K562 (cell line): ENCODE data around the gene YIPF1. TPM values are rescaled to one million over a fixed set of nuclear protein-coding genes. Genes with fewer than 3 reads are reported as not detected.

Experiments
- ATAC-seq: fragments of 200-7000 bp; cut with Tn5 transposase; 3 replicates; pipeline ENCODE4 v1.9.1; 2020; ENCODE audit warnings: moderate library complexity
- BruUV-seq: library from RNA; stranded (reverse); fragments of 400-500 nt; replicated peaks from 2 replicates; lab custom pipeline; 2021; lab: Mats Ljungman, UMichigan
- CTCF ChIA-PET: fragments of 300-600 bp; formaldehyde crosslinking; extraction: SDS; loops from one replicate; lab custom pipeline; 2021; ENCODE audit warnings: low intra/inter-chr PET ratio; lab: Yijun Ruan, JAX
- POLR2A ChIA-PET: fragments of 300-600, 350-650 bp; sonication (Branson Sonifier 250); formaldehyde crosslinking; extraction: SDS; loops from one replicate; lab custom pipeline; 2021; ENCODE audit warnings: antibody characterized with exemption, inconsistent platforms; lab: Yijun Ruan, JAX
- DNase-seq, 4 experiments: peaks; one replicate each; pipeline versions ENCODE4 v3.0.0 to v3.0.0-alpha.2; 2011 to 2018; ENCODE audit warnings: low spot score in 3 of 4, mixed read lengths in 3 of 4; ENCODE audit errors: extremely low read depth in 1 of 4
- FAIRE-seq: peaks from 2 replicates; lab custom pipeline; 2011; peaks lifted over from hg19 to GRCh38; lab: Jason Lieb, UNC
- H2AFZ ChIP-seq: 2 replicates; pipeline ENCODE4 v1.6.0; 2011; ENCODE audit warnings: low read depth, low read length, control low read depth, inconsistent platforms
- H3K27ac ChIP-seq: fragments of 200-600 bp; 3 replicates; pipeline ENCODE4 v1.8.0; 2011; ENCODE audit warnings: low read depth, mild to moderate bottlenecking, control low read depth, inconsistent platforms, low read length, moderate library complexity, mixed read lengths; ENCODE audit errors: extremely low read depth
- H3K27me3 ChIP-seq, 2 experiments: fragments of 300-600 bp in 1 of 2; 2 replicates in 1 of 2; 3 replicates in 1 of 2; pipeline versions ENCODE4 v1.6.0 to v1.8.0; 2011; ENCODE audit warnings: inconsistent platforms in 2 of 2, low read length in 2 of 2, mild to moderate bottlenecking in 1 of 2, mixed read lengths in 1 of 2, moderate library complexity in 1 of 2; ENCODE audit not compliant: control insufficient read depth in 2 of 2, insufficient read depth in 2 of 2
- H3K36me3 ChIP-seq: fragments of 300-600 bp; 3 replicates; pipeline ENCODE4 v1.8.0; 2011; ENCODE audit warnings: mild to moderate bottlenecking, low read length, inconsistent platforms; ENCODE audit not compliant: control insufficient read depth, insufficient read depth
- H3K4me1 ChIP-seq, 2 experiments: fragments of 200-600 bp in 1 of 2; replicated peaks in 1 of 2; 2 replicates in 1 of 2; 3 replicates in 1 of 2; pipeline versions ENCODE4 v1.5.1 to v1.8.0; 2011; ENCODE audit warnings: inconsistent platforms in 2 of 2, low read length in 2 of 2, mild to moderate bottlenecking in 1 of 2, mixed read lengths in 1 of 2, moderate library complexity in 1 of 2; ENCODE audit not compliant: control insufficient read depth in 2 of 2, insufficient read depth in 2 of 2
- H3K4me2 ChIP-seq: 2 replicates; pipeline ENCODE4 v1.6.1; 2011; ENCODE audit warnings: low read length, control low read depth, inconsistent platforms, mixed read lengths; ENCODE audit not compliant: insufficient read depth
- H3K4me3 ChIP-seq: fragments of 200-600 bp; sonication (generic), shearing (Covaris generic); 2 replicates; pipeline ENCODE4 v1.5.1; 2016; ENCODE audit warnings: control low read depth, inconsistent platforms
- H3K79me2 ChIP-seq: fragments of 200-600 bp; 3 replicates; pipeline ENCODE4 v1.8.0; 2011; ENCODE audit warnings: low read length, inconsistent platforms; ENCODE audit not compliant: control insufficient read depth, insufficient read depth
- H3K9ac ChIP-seq, 2 experiments: 2 replicates each; pipeline versions ENCODE4 v1.6.0 to v1.6.1; 2011; ENCODE audit warnings: low read depth in 2 of 2, low read length in 2 of 2, control low read depth in 1 of 2, inconsistent platforms in 1 of 2, mild to moderate bottlenecking in 1 of 2, mixed read lengths in 1 of 2; ENCODE audit not compliant: insufficient read depth in 1 of 2
- H3K9me1 ChIP-seq: one replicate; pipeline ENCODE4 v1.6.0; 2011; ENCODE audit warnings: inconsistent platforms, mild to moderate bottlenecking, low read length, moderate library complexity; ENCODE audit not compliant: control insufficient read depth, insufficient read depth
- H3K9me3 ChIP-seq: replicated peaks from 2 replicates; pipeline ENCODE4 v1.5.1; 2011; ENCODE audit warnings: low read depth, low read length, inconsistent platforms; ENCODE audit not compliant: control insufficient read depth, insufficient read depth
- H4K20me1 ChIP-seq: replicated peaks from 2 replicates; pipeline ENCODE4 v1.6.1; 2011; ENCODE audit warnings: low read length, inconsistent platforms, mixed read lengths; ENCODE audit not compliant: control insufficient read depth, insufficient read depth
- BRCA1 ChIP-seq, 2 experiments: fragments of 450-650 bp in 1 of 2; sonication (generic) in 1 of 2; formaldehyde crosslinking in 1 of 2; IDR thresholded peaks; 2 replicates each; pipeline versions ENCODE4 v1.5.0 to v1.6.1; 2017 to 2020; ENCODE audit warnings: mild to moderate bottlenecking in 1 of 2, missing genetic modification reagents in 1 of 2
- DPF2 ChIP-seq: fragments of 450-650 bp; IDR thresholded peaks from 2 replicates; pipeline ENCODE4 v1.6.1; 2016
- HNRNPUL1 ChIP-seq: fragments of 200-400 bp; formaldehyde crosslinking; IDR thresholded peaks from 2 replicates; pipeline ENCODE4 v1.6.1; 2017; ENCODE audit warnings: low read length
- KDM4B ChIP-seq, 2 experiments: fragments of 450-650 bp in 1 of 2; sonication (generic) in 1 of 2; IDR thresholded peaks; 2 replicates each; pipeline ENCODE4 v1.6.1; 2016 to 2017; ENCODE audit warnings: borderline replicate concordance in 2 of 2, antibody characterized with exemption in 1 of 2, low read depth in 1 of 2, mild to moderate bottlenecking in 1 of 2
- KHSRP ChIP-seq: fragments of 450-650 bp; IDR thresholded peaks from 2 replicates; pipeline ENCODE4 v1.6.1; 2017
- MECOM ChIP-seq: fragments of 250-450 bp; sonication (Bioruptor Pico); IDR thresholded peaks from 2 replicates; pipeline ENCODE4 v1.8.0; 2022; ENCODE audit warnings: inconsistent platforms
- NFXL1 ChIP-seq: fragments of 450-650 bp; formaldehyde crosslinking; IDR thresholded peaks from 2 replicates; pipeline ENCODE4 v1.4.0; 2021; ENCODE audit warnings: mild to moderate bottlenecking
- SETDB1 ChIP-seq: IDR thresholded peaks from one replicate; pipeline ENCODE4 v1.6.1; 2012; ENCODE audit warnings: low read length, control low read depth, inconsistent platforms
- TAF9B ChIP-seq: fragments of 450-650 bp; IDR thresholded peaks from 2 replicates; pipeline ENCODE4 v1.6.1; 2018; ENCODE audit warnings: mild to moderate bottlenecking; ENCODE audit not compliant: partially characterized antibody
- U2AF1 ChIP-seq: fragments of 200-400 bp; formaldehyde crosslinking; optimal IDR thresholded peaks from 2 replicates; pipeline ENCODE3; 2017; ENCODE audit warnings: mild to moderate bottlenecking, low read depth, low read length, moderate library complexity
- ZNF431 ChIP-seq: sonication (generic); formaldehyde crosslinking; IDR thresholded peaks from 2 replicates; pipeline ENCODE4 v1.8.0; 2022; ENCODE audit warnings: mild to moderate bottlenecking, missing genetic modification reagents
- ZNF436 ChIP-seq: fragments of 250-450, 450-650 bp; sonication (Bioruptor Pico); formaldehyde crosslinking; IDR thresholded peaks from 2 replicates; pipeline ENCODE4 v1.7.0; 2020; ENCODE audit warnings: mild to moderate bottlenecking
- ZNF717 ChIP-seq: fragments of 250-450 bp; sonication (Bioruptor Pico); IDR thresholded peaks from 2 replicates; pipeline ENCODE4 v1.5.0; 2021
- WGBS: fragments of 100-300 bp; shearing (Covaris generic); methylation state at CpG from one replicate; pipeline ENCODE4 v1.1.6; 2016; ENCODE audit warnings: low coverage, mixed read lengths; ENCODE audit not compliant: insufficient coverage; ENCODE audit errors: missing lambda C conversion rate; 5-methylcytosine and 5-hydroxymethylcytosine counted together
- in situ Hi-C: fragments of 300-500 bp; cut with MboI; formaldehyde crosslinking; loops from 4 replicates; pipeline ENCODE4 v1.15.0; 2018; ENCODE audit warnings: inconsistent platforms, mixed read lengths
- intact Hi-C: fragments of 100-400 bp; cut with micrococcal nuclease; formaldehyde crosslinking; loops from 2 replicates; pipeline ENCODE4 v1.14.2; 2022
- polyA plus RNA-seq, 8 experiments: library from polyadenylated mRNA; depleted of rRNA in 4 of 8; stranded (reverse) in 5 of 8; unstranded in 3 of 8; fragments of >200 nt; fragmentation: Nextera tagmentation in 2 of 8; fragmentation: Illumina TruSeq in 1 of 8; extraction: Ambion mirVana in 2 of 8; extraction: Trizol in 1 of 8; gene quantifications; 2 replicates each; pipeline versions ENCODE4 v1.2.1 to v1.2.3, GENCODE V29; 2011 to 2014; ENCODE audit warnings: inconsistent platforms in 1 of 8, missing spikeins in 1 of 8
- total RNA-seq, 7 experiments: library from RNA; depleted of rRNA in 6 of 7; stranded (reverse); fragments of >200 nt in 6 of 7; fragmentation: Illumina TruSeq in 2 of 7; extraction: Trizol in 2 of 7; gene quantifications; 2 replicates each; pipeline versions ENCODE4 v1.2.1 to v1.2.3, GENCODE V29; 2011 to 2021; ENCODE audit warnings: low replicate concordance in 1 of 7
- TF ChIP-seq, protein P1 (sequence below): fragments of 450-650 bp; IDR thresholded peaks from 2 replicates; pipeline ENCODE4 v1.6.1; 2017; ENCODE audit warnings: antibody characterized with exemption, mild to moderate bottlenecking
- TF ChIP-seq, protein P2 (sequence below): fragments of 450-650 bp; IDR thresholded peaks from 2 replicates; pipeline ENCODE4 v1.6.1; 2014; ENCODE audit warnings: low read depth, mild to moderate bottlenecking, moderate library complexity, borderline replicate concordance
- TF ChIP-seq, protein P3 (sequence below): fragments of 250-450 bp; sonication (Bioruptor Pico); IDR thresholded peaks from 2 replicates; pipeline ENCODE4 v1.8.0; 2022; ENCODE audit warnings: inconsistent platforms

The YIPF1 gene
- total and polyA plus RNA-seq, 9 of the 15 experiments (the other 6 are each of a cell fraction or from before 2014, with no cell fraction given): 11.5 to 37.5 (median 19.2) TPM

DNA sequence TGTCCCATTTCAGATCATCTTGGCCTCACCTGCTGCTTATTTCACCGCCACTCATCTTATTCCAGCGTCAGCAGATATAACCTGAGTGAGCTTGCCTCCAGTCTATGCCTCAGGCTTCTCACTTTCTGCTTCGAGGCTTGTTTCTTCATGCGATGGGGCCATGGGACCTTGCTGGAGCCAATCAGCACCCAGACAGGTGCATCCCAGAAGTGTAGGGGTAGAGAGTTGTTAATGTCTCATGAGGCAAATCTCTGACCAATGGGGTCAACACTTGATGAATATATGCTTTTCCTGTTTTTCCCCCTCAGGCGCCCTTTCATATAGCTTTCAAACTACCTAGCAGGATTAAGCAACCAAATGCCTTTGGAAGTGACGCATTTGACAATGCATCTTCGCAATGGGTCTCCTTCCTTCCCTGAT is 935 bp upstream of the YIPF1 start:
- no peaks in the 10 kb centered on the region for H3K9me3 ChIP-seq
- FAIRE-seq: no peak
- WGBS: 60% methylated on average over 7 of the region's 7 CpGs
- peak overlapping the region; percentile 99 for H3K4me2 ChIP-seq
- H3K9me1 ChIP-seq: no peaks in the 10 kb centered on the region
- CTCF ChIA-PET: no interaction called here
- H3K9ac ChIP-seq: peak overlapping the region; percentile 73 to 74; a peak in 3 of 4 replicates
- H3K36me3 ChIP-seq: no peaks in the 10 kb centered on the region
- BruUV-seq: no TSS peak
- peak overlapping the region; percentile 86 for H2AFZ ChIP-seq
- H3K4me3 ChIP-seq: no peak overlapping the region
- POLR2A ChIA-PET: interaction anchor here (0.7 to 1.4 kb wide), 5 partner anchors 11 to 54 kb away, joined by 3 to 9 read pairs (median 4); partner anchors contain the start of gene IFT25
- intact Hi-C loops (no loop called here), in situ Hi-C loops (no loop called here)
- DNase-seq: no peak
- H4K20me1 ChIP-seq: no peaks in the 10 kb centered on the region
- ATAC-seq: no peak
- no peaks in the 10 kb centered on the region; a peak in 1 of 5 replicates for H3K27me3 ChIP-seq
- H3K79me2 ChIP-seq: 0 out of 3 replicates have a peak, but pooled peaks cover 2% of the 10 kb centered on the region
- peak overlapping the region; percentile 42; the same call in 1 of the 3 replicates for H3K27ac ChIP-seq
- peaks cover 15 to 24% of the 10 kb centered on the region in 2 experiments; a peak in 4 of 5 replicates for H3K4me1 ChIP-seq
- TF ChIP-seq, protein P1, sequence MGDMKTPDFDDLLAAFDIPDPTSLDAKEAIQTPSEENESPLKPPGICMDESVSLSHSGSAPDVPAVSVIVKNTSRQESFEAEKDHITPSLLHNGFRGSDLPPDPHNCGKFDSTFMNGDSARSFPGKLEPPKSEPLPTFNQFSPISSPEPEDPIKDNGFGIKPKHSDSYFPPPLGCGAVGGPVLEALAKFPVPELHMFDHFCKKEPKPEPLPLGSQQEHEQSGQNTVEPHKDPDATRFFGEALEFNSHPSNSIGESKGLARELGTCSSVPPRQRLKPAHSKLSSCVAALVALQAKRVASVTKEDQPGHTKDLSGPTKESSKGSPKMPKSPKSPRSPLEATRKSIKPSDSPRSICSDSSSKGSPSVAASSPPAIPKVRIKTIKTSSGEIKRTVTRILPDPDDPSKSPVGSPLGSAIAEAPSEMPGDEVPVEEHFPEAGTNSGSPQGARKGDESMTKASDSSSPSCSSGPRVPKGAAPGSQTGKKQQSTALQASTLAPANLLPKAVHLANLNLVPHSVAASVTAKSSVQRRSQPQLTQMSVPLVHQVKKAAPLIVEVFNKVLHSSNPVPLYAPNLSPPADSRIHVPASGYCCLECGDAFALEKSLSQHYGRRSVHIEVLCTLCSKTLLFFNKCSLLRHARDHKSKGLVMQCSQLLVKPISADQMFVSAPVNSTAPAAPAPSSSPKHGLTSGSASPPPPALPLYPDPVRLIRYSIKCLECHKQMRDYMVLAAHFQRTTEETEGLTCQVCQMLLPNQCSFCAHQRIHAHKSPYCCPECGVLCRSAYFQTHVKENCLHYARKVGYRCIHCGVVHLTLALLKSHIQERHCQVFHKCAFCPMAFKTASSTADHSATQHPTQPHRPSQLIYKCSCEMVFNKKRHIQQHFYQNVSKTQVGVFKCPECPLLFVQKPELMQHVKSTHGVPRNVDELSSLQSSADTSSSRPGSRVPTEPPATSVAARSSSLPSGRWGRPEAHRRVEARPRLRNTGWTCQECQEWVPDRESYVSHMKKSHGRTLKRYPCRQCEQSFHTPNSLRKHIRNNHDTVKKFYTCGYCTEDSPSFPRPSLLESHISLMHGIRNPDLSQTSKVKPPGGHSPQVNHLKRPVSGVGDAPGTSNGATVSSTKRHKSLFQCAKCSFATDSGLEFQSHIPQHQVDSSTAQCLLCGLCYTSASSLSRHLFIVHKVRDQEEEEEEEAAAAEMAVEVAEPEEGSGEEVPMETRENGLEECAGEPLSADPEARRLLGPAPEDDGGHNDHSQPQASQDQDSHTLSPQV: no peak
- TF ChIP-seq BRCA1 (IDR thresholded peaks at IDR 0.05) (no peak), BRCA1 (CRISPR knock-in tag; IDR thresholded peaks at IDR 0.05) (no peak), ZNF431 (no peak), TAF9B (no peak), KHSRP (no peak), U2AF1 (no peak), KDM4B (IDR thresholded peaks at IDR 0.05; ENCODE audit: borderline replicate concordance in 2 of 2, low read depth in 1 of 2) (no peak), NFXL1 (CRISPR knock-in tag) (no peak), SETDB1 (no peak), HNRNPUL1 (0 out of 2 replicates have a peak, but pooled peaks have one; percentile 39), DPF2 (no peak), MECOM (0 out of 2 replicates have a peak, but pooled peaks have one; percentile 3), ZNF717 (CRISPR knock-in tag) (no peak), ZNF436 (CRISPR knock-in tag) (no peak)
- TF ChIP-seq, protein P2, sequence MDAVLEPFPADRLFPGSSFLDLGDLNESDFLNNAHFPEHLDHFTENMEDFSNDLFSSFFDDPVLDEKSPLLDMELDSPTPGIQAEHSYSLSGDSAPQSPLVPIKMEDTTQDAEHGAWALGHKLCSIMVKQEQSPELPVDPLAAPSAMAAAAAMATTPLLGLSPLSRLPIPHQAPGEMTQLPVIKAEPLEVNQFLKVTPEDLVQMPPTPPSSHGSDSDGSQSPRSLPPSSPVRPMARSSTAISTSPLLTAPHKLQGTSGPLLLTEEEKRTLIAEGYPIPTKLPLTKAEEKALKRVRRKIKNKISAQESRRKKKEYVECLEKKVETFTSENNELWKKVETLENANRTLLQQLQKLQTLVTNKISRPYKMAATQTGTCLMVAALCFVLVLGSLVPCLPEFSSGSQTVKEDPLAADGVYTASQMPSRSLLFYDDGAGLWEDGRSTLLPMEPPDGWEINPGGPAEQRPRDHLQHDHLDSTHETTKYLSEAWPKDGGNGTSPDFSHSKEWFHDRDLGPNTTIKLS: no peak
- TF ChIP-seq, protein P3, sequence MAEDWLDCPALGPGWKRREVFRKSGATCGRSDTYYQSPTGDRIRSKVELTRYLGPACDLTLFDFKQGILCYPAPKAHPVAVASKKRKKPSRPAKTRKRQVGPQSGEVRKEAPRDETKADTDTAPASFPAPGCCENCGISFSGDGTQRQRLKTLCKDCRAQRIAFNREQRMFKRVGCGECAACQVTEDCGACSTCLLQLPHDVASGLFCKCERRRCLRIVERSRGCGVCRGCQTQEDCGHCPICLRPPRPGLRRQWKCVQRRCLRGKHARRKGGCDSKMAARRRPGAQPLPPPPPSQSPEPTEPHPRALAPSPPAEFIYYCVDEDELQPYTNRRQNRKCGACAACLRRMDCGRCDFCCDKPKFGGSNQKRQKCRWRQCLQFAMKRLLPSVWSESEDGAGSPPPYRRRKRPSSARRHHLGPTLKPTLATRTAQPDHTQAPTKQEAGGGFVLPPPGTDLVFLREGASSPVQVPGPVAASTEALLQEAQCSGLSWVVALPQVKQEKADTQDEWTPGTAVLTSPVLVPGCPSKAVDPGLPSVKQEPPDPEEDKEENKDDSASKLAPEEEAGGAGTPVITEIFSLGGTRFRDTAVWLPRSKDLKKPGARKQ (CRISPR knock-in tag): no peak
